Measurements from ENCODE around the gene NPBWR2. TPM values are rescaled to one million over a fixed set of nuclear protein-coding genes. Genes with fewer than 3 reads are reported as not detected.
A peak's percentile ranks its signal among the peaks of the same experiment; 100 is the strongest.

Gene NPBWR2
- polyA plus RNA-seq, 3 donors, result not detected

GRCh38 chr20:64116541-64117431 is 9.4 kb upstream of the NPBWR2 start:
- H3K36me3 ChIP-seq (replicated peaks in 1 of 2; ENCODE audit: control insufficient read depth in 1 of 2, insufficient read depth in 2 of 2, low read length in 2 of 2), result no peaks in the 10 kb centered on the region
- H3K27ac ChIP-seq (ENCODE audit: low read depth in 1 of 2, low read length in 2 of 2), result no peak overlapping the region
- peaks cover 8% of the 10 kb centered on the region in 2 donors for H3K4me1 ChIP-seq (ENCODE audit: control insufficient read depth in 1 of 2, insufficient read depth in 2 of 2, low read length in 2 of 2)
- no peak for DNase-seq
- Mint-ChIP-seq H3K27me3 (ENCODE audit: low read depth in 3 of 3) (peaks cover 6 to 15% (median 11%) of the 10 kb centered on the region in 3 donors), H3K36me3 (no peaks in the 10 kb centered on the region), H3K4me1 (peaks cover 8% of the 10 kb centered on the region), H3K4me3 (no peak overlapping the region), H3K27ac (peak overlapping the region in 1 of 7 donors; percentile 54), H3K9me3 (no peaks in the 10 kb centered on the region)
- 89% methylated on average over 14 of the region's 17 CpGs for WGBS (ENCODE audit: insufficient coverage)
- no peak overlapping the region for H3K4me3 ChIP-seq (replicated peaks in 1 of 3; ENCODE audit: low read depth in 2 of 3, low read length in 3 of 3)
- H3K9me3 ChIP-seq (replicated peaks in 1 of 2; ENCODE audit: control insufficient read depth in 1 of 2, insufficient read depth in 1 of 2, low read length in 2 of 2), result no peaks in the 10 kb centered on the region
- no peaks in the 10 kb centered on the region for H4K20me1 ChIP-seq (ENCODE audit: insufficient read depth, low read length)
- no peak overlapping the region for H3K9ac ChIP-seq (ENCODE audit: insufficient read depth, low read length, poor library complexity, severe bottlenecking)
- TF ChIP-seq CTCF (IDR thresholded peaks at IDR 0.05), result no peak
- H3K79me2 ChIP-seq (ENCODE audit: insufficient read depth, low read length), result no peaks in the 10 kb centered on the region
- H3K4me2 ChIP-seq (replicated peaks; ENCODE audit: extremely low read depth, low read length, poor library complexity, severe bottlenecking), result no peak overlapping the region
- intact Hi-C loops (cut with micrococcal nuclease), result no loop called here
- no peaks in the 10 kb centered on the region for H3K27me3 ChIP-seq (ENCODE audit: control insufficient read depth in 2 of 2, insufficient read depth in 2 of 2, low read length in 2 of 2)
- H2AFZ ChIP-seq (ENCODE audit: insufficient read depth, low read depth, low read length, poor library complexity, severe bottlenecking), result no peak overlapping the region

DNA sequence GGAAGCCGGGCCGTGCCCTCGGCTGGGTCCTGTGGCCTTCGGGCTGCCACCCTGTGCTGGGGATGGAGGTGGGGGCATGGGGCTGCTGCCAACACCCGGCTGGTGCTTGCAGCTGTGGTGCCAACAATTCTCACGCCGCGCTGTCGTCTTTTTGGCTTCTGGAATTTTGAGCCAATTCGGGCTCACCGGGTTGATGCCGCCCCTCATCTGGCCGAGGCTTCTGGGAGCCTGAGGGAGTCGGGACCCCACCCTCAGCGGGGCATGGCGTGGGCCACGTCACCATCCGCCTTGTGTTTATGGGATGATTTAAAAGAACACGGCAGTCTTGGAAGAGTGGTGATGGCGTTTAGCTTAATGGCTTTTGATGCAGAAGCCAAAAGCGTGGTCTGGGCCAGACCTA is 8.7 kb upstream of the NPBWR2 start:
- Histone ChIP-seq H4K20me1 (ENCODE audit: insufficient read depth, low read length) (no peaks in the 10 kb centered on the region), H3K79me2 (ENCODE audit: insufficient read depth, low read length) (no peaks in the 10 kb centered on the region), H3K4me2 (replicated peaks; ENCODE audit: extremely low read depth, low read length, poor library complexity, severe bottlenecking) (no peak overlapping the region), H3K4me1 (ENCODE audit: control insufficient read depth in 1 of 2, insufficient read depth in 2 of 2, low read length in 2 of 2) (peaks cover 8% of the 10 kb centered on the region in 2 donors), H3K27ac (ENCODE audit: low read depth in 1 of 2, low read length in 2 of 2) (no peak overlapping the region), H3K9ac (ENCODE audit: insufficient read depth, low read length, poor library complexity, severe bottlenecking) (no peak overlapping the region), H2AFZ (ENCODE audit: insufficient read depth, low read depth, low read length, poor library complexity, severe bottlenecking) (no peak overlapping the region), H3K27me3 (ENCODE audit: control insufficient read depth in 2 of 2, insufficient read depth in 2 of 2, low read length in 2 of 2) (no peaks in the 10 kb centered on the region), H3K36me3 (replicated peaks in 1 of 2; ENCODE audit: control insufficient read depth in 1 of 2, insufficient read depth in 2 of 2, low read length in 2 of 2) (no peaks in the 10 kb centered on the region), H3K4me3 (replicated peaks in 1 of 3; ENCODE audit: low read depth in 2 of 3, low read length in 3 of 3) (no peak overlapping the region), H3K9me3 (replicated peaks in 1 of 2; ENCODE audit: control insufficient read depth in 1 of 2, insufficient read depth in 1 of 2, low read length in 2 of 2) (no peaks in the 10 kb centered on the region)
- Mint-ChIP-seq H3K9me3 (no peaks in the 10 kb centered on the region), H3K27ac (no peak overlapping the region), H3K4me1 (peaks cover 8% of the 10 kb centered on the region), H3K36me3 (no peaks in the 10 kb centered on the region), H3K27me3 (ENCODE audit: low read depth in 3 of 3) (peaks cover 4 to 11% (median 9%) of the 10 kb centered on the region in 3 donors), H3K4me3 (no peak overlapping the region)
- 95% methylated on average over 16 of the region's 21 CpGs for WGBS (ENCODE audit: insufficient coverage)
- intact Hi-C loops (cut with micrococcal nuclease), result no loop called here
- TF ChIP-seq CTCF (IDR thresholded peaks at IDR 0.05), result no peak
- no peak for DNase-seq
